ENCODE data around the gene LMBRD1. TPM values are rescaled to one million over a fixed set of nuclear protein-coding genes. Genes with fewer than 3 reads are reported as not detected.

Gene LMBRD1
- total and polyA plus RNA-seq, 2 of the 8 experiments (the other 6 are each of a cell fraction or from before 2014, with no cell fraction given) = 9.1 to 16.8 TPM

- Histone ChIP-seq H2BK12ac (ENCODE audit: low read depth, low read length) (no peak overlapping the region), H3K9ac (replicated peaks in 1 of 4; ENCODE audit: extremely low read depth in 1 of 4, low read depth in 3 of 4, low read length in 3 of 4) (no peak overlapping the region), H3K79me1 (ENCODE audit: low read depth, low read length) (no peaks in the 10 kb centered on the region), H4K8ac (ENCODE audit: extremely low read depth, insufficient read depth, low read length) (no peak overlapping the region), H3K23ac (ENCODE audit: insufficient read length) (no peak overlapping the region), H3K14ac (ENCODE audit: insufficient read length) (no peak overlapping the region), H4K5ac (ENCODE audit: insufficient read length, low read depth, low read length) (no peak overlapping the region), H2BK5ac (ENCODE audit: low read depth, low read length) (no peak overlapping the region), H3K4me1 (replicated peaks in 1 of 4; ENCODE audit: control insufficient read depth in 3 of 4, insufficient read depth in 4 of 4, low read length in 3 of 4) (no peaks in the 10 kb centered on the region), H2AFZ (ENCODE audit: low read length) (no peak overlapping the region), H3K4ac (replicated peaks; ENCODE audit: insufficient read length, low read depth, low read length) (no peak overlapping the region), H2BK15ac (ENCODE audit: low read length) (no peak overlapping the region), H3K4me3 (ENCODE audit: extremely low read depth in 1 of 4, insufficient read depth in 2 of 4, low read depth in 3 of 4, low read length in 4 of 4) (no peak overlapping the region), H4K91ac (replicated peaks; ENCODE audit: insufficient read length, low read length) (no peak overlapping the region), H4K20me1 (replicated peaks in 1 of 2; ENCODE audit: control insufficient read depth in 1 of 2, insufficient read depth in 2 of 2, low read length in 2 of 2) (no peaks in the 10 kb centered on the region), H3K23me2 (ENCODE audit: low read depth, low read length) (peaks cover 2% of the 10 kb centered on the region; the same call in 1 of the 2 replicates), H3K56ac (replicated peaks; ENCODE audit: insufficient read length, low read depth, low read length) (no peak overlapping the region), H2AK5ac (ENCODE audit: low read depth, low read length) (no peak overlapping the region), H3K18ac (ENCODE audit: extremely low read depth, low read length) (no peak overlapping the region), H3K4me2 (ENCODE audit: insufficient read depth in 1 of 2, low read depth in 2 of 2, low read length in 2 of 2) (no peak overlapping the region), H3K9me3 (ENCODE audit: insufficient read depth in 2 of 2, low read depth in 1 of 2, low read length in 1 of 2) (no peaks in the 10 kb centered on the region), H2BK20ac (ENCODE audit: low read length) (no peak overlapping the region), H3K27ac (ENCODE audit: low read depth, low read length) (no peak overlapping the region), H3K79me2 (ENCODE audit: control insufficient read depth in 1 of 2, insufficient read depth in 2 of 2, low read length in 2 of 2) (no peaks in the 10 kb centered on the region), H3K36me3 (ENCODE audit: control insufficient read depth in 2 of 4, insufficient read depth in 4 of 4, low read length in 3 of 4) (no peaks in the 10 kb centered on the region), H2BK120ac (replicated peaks; ENCODE audit: low read depth, low read length) (no peak overlapping the region), H3K27me3 (replicated peaks in 1 of 4; ENCODE audit: control insufficient read depth in 3 of 4, extremely low read depth in 1 of 4, insufficient read depth in 3 of 4, low read length in 3 of 4) (no peaks in the 10 kb centered on the region)
- TF ChIP-seq PHF8 (conservative IDR thresholded peaks at IDR 0.05; ENCODE audit: low read depth, low read length) (no peak), E2F6 (IDR thresholded peaks at IDR 0.05) (no peak), CHD2 (IDR thresholded peaks at IDR 0.05; ENCODE audit: low read length) (no peak), FOSL1 (IDR thresholded peaks at IDR 0.05; ENCODE audit: insufficient read depth, low read depth, low read length) (no peak)
- ChIA-PET POLR2A (ENCODE audit: partially characterized antibody) (no interaction called here), CTCF (ENCODE audit: partially characterized antibody) (no interaction called here)
- FAIRE-seq (no peak), DNase-seq (ENCODE audit: low read depth in 1 of 2, low spot score in 2 of 2) (no peak)
- WGBS, 2 experiments (ENCODE audit: extremely low coverage in 1 of 2, insufficient coverage in 1 of 2, insufficient read length in 1 of 2, insufficient replicate concordance in 2 of 2, low coverage in 1 of 2, low lambda C conversion rate in 2 of 2, missing lambda C conversion rate in 1 of 2) = 82% methylated on average over 1 of the region's 1 CpG; no CpG with 5 or more reads in 1 of the 2 experiments
Measured at GRCh38 chr6:69664551-69664950, 132.3 kb downstream of the LMBRD1 start.
